K562 (cell line): Measurements from ENCODE around the gene IGFBP7.

Experiments
- MTF1 ChIP-seq: fragments of 250-450 bp; sonication (Bioruptor Pico); IDR thresholded peaks from 2 replicates; pipeline ENCODE4 v1.9.0; 2021; ENCODE audit warnings: moderate library complexity, mild to moderate bottlenecking, inconsistent platforms, borderline replicate concordance
- TF ChIP-seq, protein P1 (sequence below), 3 experiments: IDR thresholded peaks in 2 of 3; conservative IDR thresholded peaks in 1 of 3; 2 replicates each; pipeline ENCODE4 v1.5.1; 2011 to 2012; ENCODE audit warnings: low read length in 3 of 3, mild to moderate bottlenecking in 3 of 3, control low read depth in 2 of 3, improper control_type of control experiment in 1 of 3, inconsistent platforms in 1 of 3, low read depth in 1 of 3, mixed read lengths in 1 of 3, moderate library complexity in 1 of 3; ENCODE audit not compliant: insufficient read depth in 2 of 3
- TF ChIP-seq, protein P2 (sequence below): IDR thresholded peaks from 2 replicates; pipeline ENCODE4 v1.6.1; 2016; ENCODE audit warnings: missing genetic modification characterization, missing compliant biosample characterization

DNA sequence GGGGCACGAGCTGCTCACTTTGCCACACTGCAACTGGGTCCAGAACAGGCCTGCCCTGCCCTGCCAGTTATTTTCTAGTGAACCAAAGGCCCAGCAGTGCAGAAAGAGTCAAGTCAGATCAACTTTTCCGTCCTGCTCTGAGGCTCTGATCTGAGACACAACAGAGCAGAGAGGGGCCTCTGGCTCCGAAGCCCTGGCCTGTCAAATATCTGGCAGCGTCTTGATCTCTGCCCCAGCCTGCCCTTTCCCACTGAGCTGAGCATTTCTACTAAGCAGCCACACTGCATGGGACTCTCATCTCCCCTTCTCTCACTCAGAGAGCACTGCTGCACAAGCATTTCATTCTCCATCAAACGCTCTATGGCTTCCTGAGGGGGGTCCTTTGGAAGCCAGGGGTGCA is 11.8 kb downstream of the IGFBP7 start:
- no peak for TF ChIP-seq MTF1 (CRISPR knock-in tag)
- TF ChIP-seq, protein P1, sequence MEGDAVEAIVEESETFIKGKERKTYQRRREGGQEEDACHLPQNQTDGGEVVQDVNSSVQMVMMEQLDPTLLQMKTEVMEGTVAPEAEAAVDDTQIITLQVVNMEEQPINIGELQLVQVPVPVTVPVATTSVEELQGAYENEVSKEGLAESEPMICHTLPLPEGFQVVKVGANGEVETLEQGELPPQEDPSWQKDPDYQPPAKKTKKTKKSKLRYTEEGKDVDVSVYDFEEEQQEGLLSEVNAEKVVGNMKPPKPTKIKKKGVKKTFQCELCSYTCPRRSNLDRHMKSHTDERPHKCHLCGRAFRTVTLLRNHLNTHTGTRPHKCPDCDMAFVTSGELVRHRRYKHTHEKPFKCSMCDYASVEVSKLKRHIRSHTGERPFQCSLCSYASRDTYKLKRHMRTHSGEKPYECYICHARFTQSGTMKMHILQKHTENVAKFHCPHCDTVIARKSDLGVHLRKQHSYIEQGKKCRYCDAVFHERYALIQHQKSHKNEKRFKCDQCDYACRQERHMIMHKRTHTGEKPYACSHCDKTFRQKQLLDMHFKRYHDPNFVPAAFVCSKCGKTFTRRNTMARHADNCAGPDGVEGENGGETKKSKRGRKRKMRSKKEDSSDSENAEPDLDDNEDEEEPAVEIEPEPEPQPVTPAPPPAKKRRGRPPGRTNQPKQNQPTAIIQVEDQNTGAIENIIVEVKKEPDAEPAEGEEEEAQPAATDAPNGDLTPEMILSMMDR (IDR thresholded peaks at IDR 0.05 in 2 of 3, conservative IDR thresholded peaks at IDR 0.05 in 1 of 3; ENCODE audit: insufficient read depth in 2 of 3, low read depth in 1 of 3, low read length in 3 of 3) = no peak
- TF ChIP-seq, protein P2, sequence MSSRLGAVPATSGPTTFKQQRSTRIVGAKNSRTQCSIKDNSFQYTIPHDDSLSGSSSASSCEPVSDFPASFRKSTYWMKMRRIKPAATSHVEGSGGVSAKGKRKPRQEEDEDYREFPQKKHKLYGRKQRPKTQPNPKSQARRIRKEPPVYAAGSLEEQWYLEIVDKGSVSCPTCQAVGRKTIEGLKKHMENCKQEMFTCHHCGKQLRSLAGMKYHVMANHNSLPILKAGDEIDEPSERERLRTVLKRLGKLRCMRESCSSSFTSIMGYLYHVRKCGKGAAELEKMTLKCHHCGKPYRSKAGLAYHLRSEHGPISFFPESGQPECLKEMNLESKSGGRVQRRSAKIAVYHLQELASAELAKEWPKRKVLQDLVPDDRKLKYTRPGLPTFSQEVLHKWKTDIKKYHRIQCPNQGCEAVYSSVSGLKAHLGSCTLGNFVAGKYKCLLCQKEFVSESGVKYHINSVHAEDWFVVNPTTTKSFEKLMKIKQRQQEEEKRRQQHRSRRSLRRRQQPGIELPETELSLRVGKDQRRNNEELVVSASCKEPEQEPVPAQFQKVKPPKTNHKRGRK (tag) = no peak
